ENCODE measurements around the gene WWOX. TPM values are rescaled to one million over a fixed set of nuclear protein-coding genes. Genes with fewer than 3 reads are reported as not detected.

Gene WWOX
- total RNA-seq, 1 donor from 2014 or later, result 28.2 TPM

- no peak for DNase-seq (ENCODE audit: extremely low spot score, unreplicated experiment)
- no peak for TF ChIP-seq CTCF (IDR thresholded peaks at IDR 0.05)
- Mint-ChIP-seq H3K36me3 (ENCODE audit: unreplicated experiment) (peaks cover 4% of the 10 kb centered on the region), H3K27me3 (ENCODE audit: unreplicated experiment) (no peaks in the 10 kb centered on the region), H3K4me3 (ENCODE audit: unreplicated experiment) (no peak overlapping the region), H3K27ac (ENCODE audit: unreplicated experiment) (no peak overlapping the region), H3K4me1 (ENCODE audit: unreplicated experiment) (peaks cover 4% of the 10 kb centered on the region), H3K9me3 (ENCODE audit: unreplicated experiment) (peaks cover 12% of the 10 kb centered on the region)
Observed at GRCh38 chr16:78431004-78431670, 331.7 kb downstream of the WWOX start.

GRCh38 chr16:78431701-78432100 is 332.2 kb downstream of the WWOX start:
- TF ChIP-seq CTCF (IDR thresholded peaks at IDR 0.05), result no peak
- no peak for DNase-seq (ENCODE audit: extremely low spot score, unreplicated experiment)
- no peaks in the 10 kb centered on the region for H3K27me3 Mint-ChIP-seq (ENCODE audit: unreplicated experiment)
- H3K4me3 Mint-ChIP-seq (ENCODE audit: unreplicated experiment), result no peak overlapping the region
- peaks cover 12% of the 10 kb centered on the region for H3K9me3 Mint-ChIP-seq (ENCODE audit: unreplicated experiment)
- H3K27ac Mint-ChIP-seq (ENCODE audit: unreplicated experiment), result no peak overlapping the region
- peaks cover 4% of the 10 kb centered on the region for H3K4me1 Mint-ChIP-seq (ENCODE audit: unreplicated experiment)
- peaks cover 4% of the 10 kb centered on the region for H3K36me3 Mint-ChIP-seq (ENCODE audit: unreplicated experiment)

- peaks cover 12% of the 10 kb centered on the region for H3K9me3 Mint-ChIP-seq (ENCODE audit: unreplicated experiment)
- peaks cover 4% of the 10 kb centered on the region for H3K4me1 Mint-ChIP-seq (ENCODE audit: unreplicated experiment)
- no peak for TF ChIP-seq CTCF (IDR thresholded peaks at IDR 0.05)
- no peak overlapping the region for H3K27ac Mint-ChIP-seq (ENCODE audit: unreplicated experiment)
- no peak overlapping the region for H3K4me3 Mint-ChIP-seq (ENCODE audit: unreplicated experiment)
- DNase-seq (ENCODE audit: extremely low spot score, unreplicated experiment), result no peak
- no peaks in the 10 kb centered on the region for H3K27me3 Mint-ChIP-seq (ENCODE audit: unreplicated experiment)
- peaks cover 4% of the 10 kb centered on the region for H3K36me3 Mint-ChIP-seq (ENCODE audit: unreplicated experiment)
Observed at GRCh38 chr16:78432451-78432850, 333.0 kb downstream of the WWOX start.

GRCh38 chr16:78433116-78433515 is 333.7 kb downstream of the WWOX start:
- Mint-ChIP-seq H3K4me3 (ENCODE audit: unreplicated experiment) (no peak overlapping the region), H3K4me1 (ENCODE audit: unreplicated experiment) (peaks cover 4% of the 10 kb centered on the region), H3K27ac (ENCODE audit: unreplicated experiment) (no peak overlapping the region), H3K36me3 (ENCODE audit: unreplicated experiment) (peaks cover 4% of the 10 kb centered on the region), H3K9me3 (ENCODE audit: unreplicated experiment) (peaks cover 12% of the 10 kb centered on the region), H3K27me3 (ENCODE audit: unreplicated experiment) (no peaks in the 10 kb centered on the region)
- TF ChIP-seq CTCF (IDR thresholded peaks at IDR 0.05), result no peak
- no peak for DNase-seq (ENCODE audit: extremely low spot score, unreplicated experiment)

- Mint-ChIP-seq H3K27me3 (ENCODE audit: unreplicated experiment) (no peaks in the 10 kb centered on the region), H3K4me3 (ENCODE audit: unreplicated experiment) (no peak overlapping the region), H3K36me3 (ENCODE audit: unreplicated experiment) (peaks cover 4% of the 10 kb centered on the region), H3K27ac (ENCODE audit: unreplicated experiment) (no peak overlapping the region), H3K9me3 (ENCODE audit: unreplicated experiment) (peaks cover 12% of the 10 kb centered on the region), H3K4me1 (ENCODE audit: unreplicated experiment) (peaks cover 13% of the 10 kb centered on the region)
- no peak for DNase-seq (ENCODE audit: extremely low spot score, unreplicated experiment)
- TF ChIP-seq CTCF (IDR thresholded peaks at IDR 0.05), result no peak
Observed at GRCh38 chr16:78434401-78434800, 334.9 kb downstream of the WWOX start.
